ENCODE data around the gene ADRA1B.
A peak's percentile ranks its signal among the peaks of the same experiment; 100 is the strongest.
"Not testable (repeated sequence)": the region's sequence is repeated elsewhere in the genome, so short reads cannot be mapped to it uniquely, and the experiment has no call there.

Gene ADRA1B

GRCh38 chr5:160008877-160009590 is 92.8 kb downstream of the ADRA1B start, which contains the start of gene TTC1:
Gene TTC1, plus strand, starts transcription at chr5:160009139. Its CDS starts 1,390 bp downstream, at chr5:160010529.
- DNase-seq (ENCODE audit: low spot score) = peak; percentile 97
- H3K4me3 ChIP-seq (ENCODE audit: severe bottlenecking) = peak within 1 kb of the TSS; percentile 75

GRCh38 chr5:160009591-160009989 is 93.3 kb downstream of the ADRA1B start:
- ATAC-seq (ENCODE audit: low read depth) (peak; percentile 6; the same call in 1 of the 3 replicates), DNase-seq (ENCODE audit: low spot score) (no peak)
- Histone ChIP-seq H3K4me3 (ENCODE audit: severe bottlenecking) (peak overlapping the region; percentile 75), H3K4me1 (ENCODE audit: insufficient read depth, poor library complexity, severe bottlenecking) (peaks cover 15% of the 10 kb centered on the region), H3K9me3 (ENCODE audit: severe bottlenecking) (no peaks in the 10 kb centered on the region), H3K36me3 (ENCODE audit: low read depth) (peaks cover 40% of the 10 kb centered on the region), H3K27me3 (ENCODE audit: insufficient read depth, poor library complexity, severe bottlenecking) (no peaks in the 10 kb centered on the region), H3K27ac (ENCODE audit: poor library complexity, severe bottlenecking) (no peak overlapping the region)
- TF ChIP-seq CTCF (IDR thresholded peaks at IDR 0.05; ENCODE audit: poor library complexity, severe bottlenecking) = no peak

More at GRCh38 chr5:160008877-160009590, 92.8 kb downstream of the ADRA1B start, which contains the start of gene TTC1:
- ATAC-seq (ENCODE audit: low read depth) = peak; percentile 97
- peaks cover 15% of the 10 kb centered on the region for H3K4me1 ChIP-seq (ENCODE audit: insufficient read depth, poor library complexity, severe bottlenecking)
- no peak within 1 kb of the TSS for H3K27ac ChIP-seq (ENCODE audit: poor library complexity, severe bottlenecking)
- TF ChIP-seq CTCF (IDR thresholded peaks at IDR 0.05; ENCODE audit: poor library complexity, severe bottlenecking) = no peak
- H3K36me3 ChIP-seq (ENCODE audit: low read depth) = peaks cover 37% of the 10 kb centered on the region
- no peaks in the 10 kb centered on the region for H3K27me3 ChIP-seq (ENCODE audit: insufficient read depth, poor library complexity, severe bottlenecking)
- no peaks in the 10 kb centered on the region for H3K9me3 ChIP-seq (ENCODE audit: severe bottlenecking)

- H3K36me3 ChIP-seq (ENCODE audit: low read depth) = peaks cover 59% of the 10 kb centered on the region
- H3K4me1 ChIP-seq (ENCODE audit: insufficient read depth, poor library complexity, severe bottlenecking) = peaks cover 15% of the 10 kb centered on the region
- no peak overlapping the region for H3K4me3 ChIP-seq (ENCODE audit: severe bottlenecking)
- H3K27me3 ChIP-seq (ENCODE audit: insufficient read depth, poor library complexity, severe bottlenecking) = no peaks in the 10 kb centered on the region
- DNase-seq (ENCODE audit: low spot score) (no peak), ATAC-seq (ENCODE audit: low read depth) (no peak)
- H3K27ac ChIP-seq (ENCODE audit: poor library complexity, severe bottlenecking) = no peak overlapping the region
- H3K9me3 ChIP-seq (ENCODE audit: severe bottlenecking) = no peaks in the 10 kb centered on the region
- no peak for TF ChIP-seq CTCF (IDR thresholded peaks at IDR 0.05; ENCODE audit: poor library complexity, severe bottlenecking)
These were observed 95.2 kb downstream of the ADRA1B start for GRCh38 chr5:160011471-160011870.

GRCh38 chr5:160014197-160014596 is 97.9 kb downstream of the ADRA1B start:
- H3K27me3 ChIP-seq (ENCODE audit: insufficient read depth, poor library complexity, severe bottlenecking); ATAC-seq (ENCODE audit: low read depth); H3K9me3 ChIP-seq (ENCODE audit: severe bottlenecking); DNase-seq (ENCODE audit: low spot score); H3K27ac ChIP-seq (ENCODE audit: poor library complexity, severe bottlenecking); H3K4me3 ChIP-seq (ENCODE audit: severe bottlenecking): not testable (repeated sequence)
- Histone ChIP-seq H3K36me3 (ENCODE audit: low read depth) (peaks cover 74% of the 10 kb centered on the region), H3K4me1 (ENCODE audit: insufficient read depth, poor library complexity, severe bottlenecking) (peaks cover 15% of the 10 kb centered on the region)

- ATAC-seq (ENCODE audit: low read depth) (no peak), DNase-seq (ENCODE audit: low spot score) (no peak)
- Histone ChIP-seq H3K4me3 (ENCODE audit: severe bottlenecking) (no peak overlapping the region), H3K9me3 (ENCODE audit: severe bottlenecking) (no peaks in the 10 kb centered on the region), H3K27me3 (ENCODE audit: insufficient read depth, poor library complexity, severe bottlenecking) (no peaks in the 10 kb centered on the region), H3K4me1 (ENCODE audit: insufficient read depth, poor library complexity, severe bottlenecking) (peaks cover 3% of the 10 kb centered on the region), H3K27ac (ENCODE audit: poor library complexity, severe bottlenecking) (no peak overlapping the region), H3K36me3 (ENCODE audit: low read depth) (peaks cover 61% of the 10 kb centered on the region)
- TF ChIP-seq CTCF (IDR thresholded peaks at IDR 0.05; ENCODE audit: poor library complexity, severe bottlenecking) = no peak
These were observed 102.8 kb downstream of the ADRA1B start for GRCh38 chr5:160018945-160019625.
